Loucy (cell line): ENCODE measurements around the gene HSD3B7.

Experiments
- CTCF ChIP-seq: fragments of 200-600 bp; sonication (generic); conservative IDR thresholded peaks from 2 replicates; pipeline ENCODE4 v1.5.1; 2014; ENCODE audit warnings: mild to moderate bottlenecking, antibody characterized with exemption, low read length
- EZH2phosphoT487 ChIP-seq: fragments of 200-600 bp; IDR thresholded peaks from 2 replicates; pipeline ENCODE4 v1.6.1; 2018; ENCODE audit warnings: antibody characterized with exemption, mild to moderate bottlenecking, moderate library complexity, borderline replicate concordance

GRCh38 chr16:30980959-30981358 is 4.0 kb upstream of the HSD3B7 start:
- TF ChIP-seq CTCF, result no peak
- TF ChIP-seq EZH2phosphoT487, result no peak
